ENCODE results near the gene UBC.
"Not testable (repeated sequence)": the region's sequence is repeated elsewhere in the genome, so short reads cannot be mapped to it uniquely, and the experiment has no call there.

The UBC gene

GRCh38 chr12:124901003-124901402 is 13.4 kb downstream of the UBC start:
- no peak for TF ChIP-seq CTCF (conservative IDR thresholded peaks at IDR 0.05; ENCODE audit: low read depth)
- H3K27ac ChIP-seq: peak overlapping the region; percentile 65
- ChIA-PET POLR2A (ENCODE audit: low non-redundant PET) (interaction anchor here (0.6 kb wide), 1 partner anchor 180 kb away, joined by 4 read pairs; no protein-coding TSS in a partner anchor), CTCF (interaction anchor here (1.1 kb wide), 1 partner anchor 39 kb away, joined by 3 read pairs; no protein-coding TSS in a partner anchor)
- no peak for DNase-seq (ENCODE audit: low spot score)

- CTCF ChIA-PET; DNase-seq (ENCODE audit: low spot score); POLR2A ChIA-PET (ENCODE audit: low non-redundant PET): not testable (repeated sequence)
- H3K27ac ChIP-seq: peak overlapping the region; percentile 65
Observed at GRCh38 chr12:124900345-124900795, 14.1 kb downstream of the UBC start.

- ChIA-PET CTCF (no interaction called here), POLR2A (ENCODE audit: low non-redundant PET) (no interaction called here)
- TF ChIP-seq CTCF (conservative IDR thresholded peaks at IDR 0.05; ENCODE audit: low read depth): no peak
Observed at GRCh38 chr12:124898923-124899294, 15.5 kb downstream of the UBC start.

GRCh38 chr12:124898200-124898922 is 16.1 kb downstream of the UBC start:
- peak; percentile 67 for TF ChIP-seq CTCF (conservative IDR thresholded peaks at IDR 0.05; ENCODE audit: low read depth)
- no peak overlapping the region for H3K27ac ChIP-seq
- DNase-seq (ENCODE audit: low spot score): no peak
- CTCF ChIA-PET: interaction anchor here (0.6 to 0.9 kb wide), 5 partner anchors 8 to 270 kb away, joined by 3 to 6 read pairs (median 3); no protein-coding TSS in a partner anchor
- POLR2A ChIA-PET (ENCODE audit: low non-redundant PET): no interaction called here

More at GRCh38 chr12:124898923-124899294, 15.5 kb downstream of the UBC start:
- DNase-seq (ENCODE audit: low spot score): no peak
- H3K27ac ChIP-seq: no peak overlapping the region

GRCh38 chr12:124896461-124896860 is 18.0 kb downstream of the UBC start:
- H3K27ac ChIP-seq: no peak overlapping the region
- ChIA-PET POLR2A (ENCODE audit: low non-redundant PET) (interaction anchor here (0.6 kb wide), 1 partner anchor 34 kb away, joined by 4 read pairs; no protein-coding TSS in a partner anchor), CTCF (no interaction called here)
- DNase-seq (ENCODE audit: low spot score): no peak
- no peak for TF ChIP-seq CTCF (conservative IDR thresholded peaks at IDR 0.05; ENCODE audit: low read depth)

GRCh38 chr12:124893792-124894516 is 20.5 kb downstream of the UBC start:
- TF ChIP-seq CTCF (conservative IDR thresholded peaks at IDR 0.05; ENCODE audit: low read depth): no peak
- ChIA-PET POLR2A (ENCODE audit: low non-redundant PET) (no interaction called here), CTCF (interaction anchor here (0.7 to 1.0 kb wide), 3 partner anchors 19 to 416 kb away, joined by 3 to 5 read pairs (median 4); partner anchors contain the start of gene UBC)
- no peak for DNase-seq (ENCODE audit: low spot score)
- H3K27ac ChIP-seq: no peak overlapping the region
